GM23338 (cell line): ENCODE results near the gene GFOD1. TPM values are rescaled to one million over a fixed set of nuclear protein-coding genes. Genes with fewer than 3 reads are reported as not detected.

ENCODE experiments used
- ATAC-seq: fragments of 200-7000 bp; cut with Tn5 transposase; 3 replicates; pipeline ENCODE4 v1.9.1; 2020
- DNase-seq: peaks from one replicate; pipeline ENCODE4 v3.0.0-alpha.2; 2015; ENCODE audit warnings: low spot score
- H2AFZ ChIP-seq: fragments of 200-600 bp; sonication (generic); 2 replicates; pipeline ENCODE4 v1.8.0; 2016; ENCODE audit warnings: antibody characterized with exemption, mild to moderate bottlenecking, moderate library complexity
- H3F3A ChIP-seq: fragments of 200-600 bp; sonication (generic); replicated peaks from 2 replicates; pipeline ENCODE4 v1.8.0; 2017; ENCODE audit warnings: antibody characterized with exemption, mixed run types, low read depth
- H3K27ac ChIP-seq: fragments of 200-600 bp; sonication (generic); 2 replicates; pipeline ENCODE4 v1.6.1; 2016; ENCODE audit warnings: low read depth
- H3K27me3 ChIP-seq: fragments of 200-600 bp; sonication (generic); 2 replicates; pipeline ENCODE4 v1.8.0; 2016; ENCODE audit warnings: mild to moderate bottlenecking, mixed run types, moderate library complexity; ENCODE audit not compliant: insufficient read depth
- H3K36me3 ChIP-seq: fragments of 200-600 bp; sonication (generic); 2 replicates; pipeline ENCODE4 v1.8.0; 2016; ENCODE audit warnings: mild to moderate bottlenecking; ENCODE audit not compliant: insufficient read depth
- H3K4me1 ChIP-seq: fragments of 200-600 bp; sonication (generic); 2 replicates; pipeline ENCODE4 v1.8.0; 2016; ENCODE audit warnings: mild to moderate bottlenecking, moderate library complexity; ENCODE audit not compliant: insufficient read depth
- H3K4me2 ChIP-seq: fragments of 200-600 bp; sonication (generic); 2 replicates; pipeline ENCODE4 v1.7.1; 2017; ENCODE audit warnings: mixed run types
- H3K4me3 ChIP-seq: fragments of 200-600 bp; sonication (generic); 2 replicates; pipeline ENCODE4 v1.6.1; 2016; ENCODE audit warnings: mixed run types
- H3K79me2 ChIP-seq: fragments of 200-600 bp; sonication (generic); replicated peaks from 2 replicates; pipeline ENCODE4 v1.8.0; 2017; ENCODE audit warnings: mild to moderate bottlenecking; ENCODE audit not compliant: insufficient read depth
- H3K9me2 ChIP-seq: fragments of 200-600 bp; sonication (generic); 2 replicates; pipeline ENCODE4 v1.8.0; 2017; ENCODE audit not compliant: insufficient read depth
- H4K20me1 ChIP-seq: fragments of 200-600 bp; sonication (generic); replicated peaks from 2 replicates; pipeline ENCODE4 v1.8.0; 2017; ENCODE audit warnings: mild to moderate bottlenecking; ENCODE audit not compliant: insufficient read depth
- H3K27ac Mint-ChIP-seq: 2 replicates; pipeline ENCODE4 v1.8.0; 2020; ENCODE audit warnings: inconsistent platforms, mild to moderate bottlenecking, moderate library complexity, mixed read lengths
- H3K27me3 Mint-ChIP-seq: 3 replicates; pipeline ENCODE4 v1.8.0; 2022; ENCODE audit warnings: low read depth, mild to moderate bottlenecking, moderate library complexity, mixed read lengths, inconsistent platforms; ENCODE audit not compliant: insufficient read depth, poor library complexity
- H3K36me3 Mint-ChIP-seq: 3 replicates; pipeline ENCODE4 v1.8.0; 2021; ENCODE audit warnings: low read depth, mild to moderate bottlenecking, inconsistent platforms, moderate library complexity, mixed read lengths
- H3K4me1 Mint-ChIP-seq: 3 replicates; pipeline ENCODE4 v1.8.0; 2020; ENCODE audit warnings: mild to moderate bottlenecking, inconsistent platforms, mixed read lengths
- H3K4me3 Mint-ChIP-seq: 3 replicates; pipeline ENCODE4 v1.8.0; 2021; ENCODE audit warnings: moderate library complexity, mild to moderate bottlenecking, inconsistent platforms, mixed read lengths
- H3K9me3 Mint-ChIP-seq: 3 replicates; pipeline ENCODE4 v1.8.0; 2020; ENCODE audit warnings: moderate library complexity, mild to moderate bottlenecking, inconsistent platforms, mixed read lengths
- CREB1 ChIP-seq: fragments of 250-450 bp; sonication (Bioruptor Pico); IDR thresholded peaks from 2 replicates; pipeline ENCODE4 v1.5.0; 2020; ENCODE audit warnings: low read depth, mild to moderate bottlenecking, moderate library complexity
- EZH2 ChIP-seq: fragments of 200-600 bp; sonication (generic); IDR thresholded peaks from one replicate; pipeline ENCODE4 v1.8.0; 2017; ENCODE audit warnings: antibody characterized with exemption, mild to moderate bottlenecking, low read depth; ENCODE audit not compliant: unreplicated experiment
- EZH2phosphoT487 ChIP-seq: fragments of 200-600 bp; sonication (generic); IDR thresholded peaks from one replicate; pipeline ENCODE4 v1.8.1; 2018; ENCODE audit warnings: antibody characterized with exemption; ENCODE audit not compliant: unreplicated experiment
- JUNB ChIP-seq: IDR thresholded peaks from one replicate; pipeline ENCODE4 v1.6.1; 2016; ENCODE audit warnings: antibody characterized with exemption; ENCODE audit not compliant: unreplicated experiment
- NANOG ChIP-seq: IDR thresholded peaks from 2 replicates; pipeline ENCODE4 v1.6.1; 2016; ENCODE audit warnings: antibody characterized with exemption, borderline replicate concordance
- POLR2AphosphoS5 ChIP-seq: IDR thresholded peaks from 2 replicates; pipeline ENCODE4 v1.6.1; 2016; ENCODE audit warnings: antibody characterized with exemption, low read depth
- STAT1 ChIP-seq: IDR thresholded peaks from one replicate; pipeline ENCODE4 v1.6.1; 2016; ENCODE audit warnings: antibody characterized with exemption; ENCODE audit not compliant: unreplicated experiment
- ZNF114 ChIP-seq: fragments of 250-450 bp; sonication (Bioruptor Pico); IDR thresholded peaks from 2 replicates; pipeline ENCODE4 v1.5.0; 2020; ENCODE audit warnings: mild to moderate bottlenecking, moderate library complexity
- ZNF331 ChIP-seq: fragments of 250-450 bp; sonication (Bioruptor Pico); IDR thresholded peaks from 2 replicates; pipeline ENCODE4 v1.5.0; 2020; ENCODE audit warnings: low read depth, mild to moderate bottlenecking, moderate library complexity
- polyA plus RNA-seq: library from polyadenylated mRNA; unstranded; fragments of >200 nt; fragmentation: Nextera tagmentation; extraction: Ambion mirVana; gene quantifications from 2 replicates; pipeline ENCODE4 v1.2.1, GENCODE V29; 2016
- total RNA-seq: library from RNA; depleted of rRNA; stranded (reverse); fragments of >200 nt; shearing (Covaris generic); gene quantifications from 2 replicates; pipeline ENCODE4 v1.2.3, GENCODE V29; 2014
- TF ChIP-seq, protein P1 (sequence below): IDR thresholded peaks from one replicate; pipeline ENCODE4 v1.6.1; 2018; ENCODE audit warnings: antibody characterized with exemption; ENCODE audit not compliant: unreplicated experiment
- TF ChIP-seq, protein P2 (sequence below): fragments of 250-450 bp; sonication (Bioruptor Pico); IDR thresholded peaks from 2 replicates; pipeline ENCODE4 v1.5.0; 2020; ENCODE audit warnings: mild to moderate bottlenecking, moderate library complexity
- TF ChIP-seq, protein P3 (sequence below): IDR thresholded peaks from 2 replicates; pipeline ENCODE4 v1.6.1; 2016; ENCODE audit warnings: antibody characterized with exemption
- TF ChIP-seq, protein P4 (sequence below), 2 experiments: fragments of 200-600 bp in 1 of 2; sonication (generic) in 1 of 2; conservative IDR thresholded peaks; 2 replicates each; pipeline versions ENCODE4 v1.5.1 to v1.6.1; 2016 to 2017; ENCODE audit warnings: antibody characterized with exemption in 2 of 2, low read depth in 2 of 2, mild to moderate bottlenecking in 2 of 2, moderate library complexity in 1 of 2

The GFOD1 gene
- total and polyA plus RNA-seq, 2 experiments from 2014 or later: 4.9 to 12.8 TPM

DNA sequence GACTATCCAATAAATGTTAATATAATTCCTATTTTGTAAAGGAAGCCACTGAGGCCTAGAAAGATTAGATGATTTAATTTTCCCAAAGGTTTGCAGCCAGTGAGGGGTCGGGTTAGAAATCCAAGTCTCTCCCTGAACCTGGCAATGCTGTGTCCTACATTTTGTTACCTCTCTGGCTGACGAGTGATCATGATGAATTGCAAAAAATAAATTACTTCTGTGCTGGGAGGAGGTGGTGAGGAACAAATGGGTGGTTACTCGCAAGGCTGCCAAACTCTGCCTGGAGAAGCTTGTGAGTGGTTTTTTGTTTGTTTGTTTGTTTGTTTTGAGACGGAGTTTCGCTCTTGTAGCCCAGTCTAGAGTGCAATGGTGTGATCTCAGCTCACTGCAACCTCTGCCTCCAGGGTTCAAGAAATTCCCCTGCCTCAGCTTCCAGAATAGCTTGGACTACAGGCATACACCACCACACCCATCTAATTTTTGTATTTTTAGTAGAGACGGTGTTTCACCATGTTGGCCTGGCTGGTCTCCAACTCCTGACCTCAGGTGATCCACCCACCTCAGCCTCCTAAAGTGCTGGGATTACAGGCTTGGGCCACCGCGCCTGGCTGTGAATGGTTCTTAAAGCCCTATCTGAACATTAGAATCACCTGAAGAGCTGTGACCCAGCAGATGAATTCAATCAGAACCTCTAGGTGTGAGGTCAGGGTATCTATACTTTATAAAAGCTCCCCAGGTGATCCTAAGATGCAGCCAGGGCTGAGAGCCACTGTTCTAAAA, 138.9 kb downstream of the GFOD1 start:
- no peaks in the 10 kb centered on the region for H3K36me3 ChIP-seq
- ATAC-seq: no peak
- H4K20me1 ChIP-seq: no peaks in the 10 kb centered on the region
- peaks cover 10% of the 10 kb centered on the region for H3K4me1 ChIP-seq
- H3K36me3 Mint-ChIP-seq: no peaks in the 10 kb centered on the region
- no peaks in the 10 kb centered on the region for H3K79me2 ChIP-seq
- H3K27ac Mint-ChIP-seq: no peak overlapping the region
- no peak overlapping the region for H3K4me2 ChIP-seq
- H3K4me3 ChIP-seq: no peak overlapping the region
- no peaks in the 10 kb centered on the region for H3F3A ChIP-seq
- H3K27ac ChIP-seq: no peak overlapping the region
- peaks cover 10% of the 10 kb centered on the region for H3K27me3 Mint-ChIP-seq
- H3K9me2 ChIP-seq: no peaks in the 10 kb centered on the region
- TF ChIP-seq NANOG (no peak), ZNF114 (CRISPR knock-in tag) (no peak), STAT1 (no peak), ZNF331 (CRISPR knock-in tag) (no peak), EZH2phosphoT487 (no peak), CREB1 (CRISPR knock-in tag) (no peak), EZH2 (no peak), POLR2AphosphoS5 (no peak), JUNB (no peak)
- TF ChIP-seq, protein P1, sequence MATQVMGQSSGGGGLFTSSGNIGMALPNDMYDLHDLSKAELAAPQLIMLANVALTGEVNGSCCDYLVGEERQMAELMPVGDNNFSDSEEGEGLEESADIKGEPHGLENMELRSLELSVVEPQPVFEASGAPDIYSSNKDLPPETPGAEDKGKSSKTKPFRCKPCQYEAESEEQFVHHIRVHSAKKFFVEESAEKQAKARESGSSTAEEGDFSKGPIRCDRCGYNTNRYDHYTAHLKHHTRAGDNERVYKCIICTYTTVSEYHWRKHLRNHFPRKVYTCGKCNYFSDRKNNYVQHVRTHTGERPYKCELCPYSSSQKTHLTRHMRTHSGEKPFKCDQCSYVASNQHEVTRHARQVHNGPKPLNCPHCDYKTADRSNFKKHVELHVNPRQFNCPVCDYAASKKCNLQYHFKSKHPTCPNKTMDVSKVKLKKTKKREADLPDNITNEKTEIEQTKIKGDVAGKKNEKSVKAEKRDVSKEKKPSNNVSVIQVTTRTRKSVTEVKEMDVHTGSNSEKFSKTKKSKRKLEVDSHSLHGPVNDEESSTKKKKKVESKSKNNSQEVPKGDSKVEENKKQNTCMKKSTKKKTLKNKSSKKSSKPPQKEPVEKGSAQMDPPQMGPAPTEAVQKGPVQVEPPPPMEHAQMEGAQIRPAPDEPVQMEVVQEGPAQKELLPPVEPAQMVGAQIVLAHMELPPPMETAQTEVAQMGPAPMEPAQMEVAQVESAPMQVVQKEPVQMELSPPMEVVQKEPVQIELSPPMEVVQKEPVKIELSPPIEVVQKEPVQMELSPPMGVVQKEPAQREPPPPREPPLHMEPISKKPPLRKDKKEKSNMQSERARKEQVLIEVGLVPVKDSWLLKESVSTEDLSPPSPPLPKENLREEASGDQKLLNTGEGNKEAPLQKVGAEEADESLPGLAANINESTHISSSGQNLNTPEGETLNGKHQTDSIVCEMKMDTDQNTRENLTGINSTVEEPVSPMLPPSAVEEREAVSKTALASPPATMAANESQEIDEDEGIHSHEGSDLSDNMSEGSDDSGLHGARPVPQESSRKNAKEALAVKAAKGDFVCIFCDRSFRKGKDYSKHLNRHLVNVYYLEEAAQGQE: no peak
- TF ChIP-seq, protein P2, sequence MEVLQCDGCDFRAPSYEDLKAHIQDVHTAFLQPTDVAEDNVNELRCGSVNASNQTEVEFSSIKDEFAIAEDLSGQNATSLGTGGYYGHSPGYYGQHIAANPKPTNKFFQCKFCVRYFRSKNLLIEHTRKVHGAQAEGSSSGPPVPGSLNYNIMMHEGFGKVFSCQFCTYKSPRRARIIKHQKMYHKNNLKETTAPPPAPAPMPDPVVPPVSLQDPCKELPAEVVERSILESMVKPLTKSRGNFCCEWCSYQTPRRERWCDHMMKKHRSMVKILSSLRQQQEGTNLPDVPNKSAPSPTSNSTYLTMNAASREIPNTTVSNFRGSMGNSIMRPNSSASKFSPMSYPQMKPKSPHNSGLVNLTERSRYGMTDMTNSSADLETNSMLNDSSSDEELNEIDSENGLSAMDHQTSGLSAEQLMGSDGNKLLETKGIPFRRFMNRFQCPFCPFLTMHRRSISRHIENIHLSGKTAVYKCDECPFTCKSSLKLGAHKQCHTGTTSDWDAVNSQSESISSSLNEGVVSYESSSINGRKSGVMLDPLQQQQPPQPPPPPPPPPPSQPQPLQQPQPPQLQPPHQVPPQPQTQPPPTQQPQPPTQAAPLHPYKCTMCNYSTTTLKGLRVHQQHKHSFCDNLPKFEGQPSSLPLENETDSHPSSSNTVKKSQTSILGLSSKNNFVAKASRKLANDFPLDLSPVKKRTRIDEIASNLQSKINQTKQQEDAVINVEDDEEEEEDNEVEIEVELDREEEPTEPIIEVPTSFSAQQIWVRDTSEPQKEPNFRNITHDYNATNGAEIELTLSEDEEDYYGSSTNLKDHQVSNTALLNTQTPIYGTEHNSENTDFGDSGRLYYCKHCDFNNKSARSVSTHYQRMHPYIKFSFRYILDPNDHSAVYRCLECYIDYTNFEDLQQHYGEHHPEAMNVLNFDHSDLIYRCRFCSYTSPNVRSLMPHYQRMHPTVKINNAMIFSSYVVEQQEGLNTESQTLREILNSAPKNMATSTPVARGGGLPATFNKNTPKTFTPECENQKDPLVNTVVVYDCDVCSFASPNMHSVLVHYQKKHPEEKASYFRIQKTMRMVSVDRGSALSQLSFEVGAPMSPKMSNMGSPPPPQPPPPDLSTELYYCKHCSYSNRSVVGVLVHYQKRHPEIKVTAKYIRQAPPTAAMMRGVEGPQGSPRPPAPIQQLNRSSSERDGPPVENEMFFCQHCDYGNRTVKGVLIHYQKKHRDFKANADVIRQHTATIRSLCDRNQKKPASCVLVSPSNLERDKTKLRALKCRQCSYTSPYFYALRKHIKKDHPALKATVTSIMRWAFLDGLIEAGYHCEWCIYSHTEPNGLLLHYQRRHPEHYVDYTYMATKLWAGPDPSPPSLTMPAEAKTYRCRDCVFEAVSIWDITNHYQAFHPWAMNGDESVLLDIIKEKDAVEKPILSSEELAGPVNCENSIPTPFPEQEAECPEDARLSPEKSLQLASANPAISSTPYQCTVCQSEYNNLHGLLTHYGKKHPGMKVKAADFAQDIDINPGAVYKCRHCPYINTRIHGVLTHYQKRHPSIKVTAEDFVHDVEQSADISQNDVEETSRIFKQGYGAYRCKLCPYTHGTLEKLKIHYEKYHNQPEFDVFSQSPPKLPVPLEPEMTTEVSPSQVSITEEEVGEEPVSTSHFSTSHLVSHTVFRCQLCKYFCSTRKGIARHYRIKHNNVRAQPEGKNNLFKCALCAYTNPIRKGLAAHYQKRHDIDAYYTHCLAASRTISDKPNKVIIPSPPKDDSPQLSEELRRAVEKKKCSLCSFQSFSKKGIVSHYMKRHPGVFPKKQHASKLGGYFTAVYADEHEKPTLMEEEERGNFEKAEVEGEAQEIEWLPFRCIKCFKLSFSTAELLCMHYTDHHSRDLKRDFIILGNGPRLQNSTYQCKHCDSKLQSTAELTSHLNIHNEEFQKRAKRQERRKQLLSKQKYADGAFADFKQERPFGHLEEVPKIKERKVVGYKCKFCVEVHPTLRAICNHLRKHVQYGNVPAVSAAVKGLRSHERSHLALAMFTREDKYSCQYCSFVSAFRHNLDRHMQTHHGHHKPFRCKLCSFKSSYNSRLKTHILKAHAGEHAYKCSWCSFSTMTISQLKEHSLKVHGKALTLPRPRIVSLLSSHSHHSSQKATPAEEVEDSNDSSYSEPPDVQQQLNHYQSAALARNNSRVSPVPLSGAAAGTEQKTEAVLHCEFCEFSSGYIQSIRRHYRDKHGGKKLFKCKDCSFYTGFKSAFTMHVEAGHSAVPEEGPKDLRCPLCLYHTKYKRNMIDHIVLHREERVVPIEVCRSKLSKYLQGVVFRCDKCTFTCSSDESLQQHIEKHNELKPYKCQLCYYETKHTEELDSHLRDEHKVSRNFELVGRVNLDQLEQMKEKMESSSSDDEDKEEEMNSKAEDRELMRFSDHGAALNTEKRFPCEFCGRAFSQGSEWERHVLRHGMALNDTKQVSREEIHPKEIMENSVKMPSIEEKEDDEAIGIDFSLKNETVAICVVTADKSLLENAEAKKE (CRISPR knock-in tag): no peak
- TF ChIP-seq, protein P3, sequence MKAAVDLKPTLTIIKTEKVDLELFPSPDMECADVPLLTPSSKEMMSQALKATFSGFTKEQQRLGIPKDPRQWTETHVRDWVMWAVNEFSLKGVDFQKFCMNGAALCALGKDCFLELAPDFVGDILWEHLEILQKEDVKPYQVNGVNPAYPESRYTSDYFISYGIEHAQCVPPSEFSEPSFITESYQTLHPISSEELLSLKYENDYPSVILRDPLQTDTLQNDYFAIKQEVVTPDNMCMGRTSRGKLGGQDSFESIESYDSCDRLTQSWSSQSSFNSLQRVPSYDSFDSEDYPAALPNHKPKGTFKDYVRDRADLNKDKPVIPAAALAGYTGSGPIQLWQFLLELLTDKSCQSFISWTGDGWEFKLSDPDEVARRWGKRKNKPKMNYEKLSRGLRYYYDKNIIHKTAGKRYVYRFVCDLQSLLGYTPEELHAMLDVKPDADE: no peak
- TF ChIP-seq, protein P4, sequence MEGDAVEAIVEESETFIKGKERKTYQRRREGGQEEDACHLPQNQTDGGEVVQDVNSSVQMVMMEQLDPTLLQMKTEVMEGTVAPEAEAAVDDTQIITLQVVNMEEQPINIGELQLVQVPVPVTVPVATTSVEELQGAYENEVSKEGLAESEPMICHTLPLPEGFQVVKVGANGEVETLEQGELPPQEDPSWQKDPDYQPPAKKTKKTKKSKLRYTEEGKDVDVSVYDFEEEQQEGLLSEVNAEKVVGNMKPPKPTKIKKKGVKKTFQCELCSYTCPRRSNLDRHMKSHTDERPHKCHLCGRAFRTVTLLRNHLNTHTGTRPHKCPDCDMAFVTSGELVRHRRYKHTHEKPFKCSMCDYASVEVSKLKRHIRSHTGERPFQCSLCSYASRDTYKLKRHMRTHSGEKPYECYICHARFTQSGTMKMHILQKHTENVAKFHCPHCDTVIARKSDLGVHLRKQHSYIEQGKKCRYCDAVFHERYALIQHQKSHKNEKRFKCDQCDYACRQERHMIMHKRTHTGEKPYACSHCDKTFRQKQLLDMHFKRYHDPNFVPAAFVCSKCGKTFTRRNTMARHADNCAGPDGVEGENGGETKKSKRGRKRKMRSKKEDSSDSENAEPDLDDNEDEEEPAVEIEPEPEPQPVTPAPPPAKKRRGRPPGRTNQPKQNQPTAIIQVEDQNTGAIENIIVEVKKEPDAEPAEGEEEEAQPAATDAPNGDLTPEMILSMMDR (conservative IDR thresholded peaks at IDR 0.05; ENCODE audit: low read depth in 2 of 2): no peak
- no peaks in the 10 kb centered on the region; the same call in 2 of the 3 replicates for H3K9me3 Mint-ChIP-seq
- H3K27me3 ChIP-seq: no peaks in the 10 kb centered on the region
- DNase-seq: no peak
- peaks cover 15% of the 10 kb centered on the region for H3K4me1 Mint-ChIP-seq
- H3K4me3 Mint-ChIP-seq: no peak overlapping the region
- H2AFZ ChIP-seq: no peak overlapping the region
